G401 (cell line): Measurements from ENCODE around the gene CEP112. TPM values are rescaled to one million over a fixed set of nuclear protein-coding genes. Genes with fewer than 3 reads are reported as not detected.
"Not testable (repeated sequence)": the region's sequence is repeated elsewhere in the genome, so short reads cannot be mapped to it uniquely, and the experiment has no call there.

Experiments
- DNase-seq: peaks from one replicate; pipeline ENCODE4 v3.0.0-alpha.2; 2015; ENCODE audit warnings: low spot score
- in situ Hi-C: cut with HindIII; loops from 2 replicates; pipeline ENCODE4 v1.10.0; 2016; ENCODE audit warnings: low sequenced_read_pairs, mixed read lengths
- total RNA-seq: library from RNA; depleted of rRNA; stranded (reverse); fragments of >200 nt; shearing (Covaris generic); gene quantifications from 2 replicates; pipeline ENCODE4 v1.2.3, GENCODE V29; 2014

The CEP112 gene
- total RNA-seq, 1 experiment from 2014 or later = 9.6 TPM

DNA sequence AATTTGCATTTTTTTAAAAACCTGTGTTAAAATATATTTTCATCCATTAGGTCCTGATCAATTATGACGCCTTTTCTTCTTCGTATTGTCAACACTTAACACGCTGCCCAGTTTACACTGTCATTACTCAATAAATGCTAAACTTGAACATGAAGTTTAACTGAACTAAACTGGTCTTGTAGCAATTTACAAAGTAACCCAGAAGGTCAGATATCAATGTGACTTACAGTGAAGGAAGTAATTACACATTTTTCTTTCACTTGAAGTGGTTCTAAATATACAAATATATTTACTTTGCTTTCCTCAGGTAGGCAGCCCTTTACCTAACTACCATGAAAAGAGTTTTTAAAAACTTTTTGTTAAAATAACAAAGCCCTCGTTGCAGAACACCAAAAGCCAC lies 374.0 kb downstream of the CEP112 start:
- no peak for DNase-seq

GRCh38 chr17:65814418-65814817 lies 377.5 kb downstream of the CEP112 start:
- DNase-seq = no peak
- in situ Hi-C loops = no loop called here

More for the DNA sequence above, 374.0 kb downstream of the CEP112 start:
- in situ Hi-C loops = no loop called here

DNA sequence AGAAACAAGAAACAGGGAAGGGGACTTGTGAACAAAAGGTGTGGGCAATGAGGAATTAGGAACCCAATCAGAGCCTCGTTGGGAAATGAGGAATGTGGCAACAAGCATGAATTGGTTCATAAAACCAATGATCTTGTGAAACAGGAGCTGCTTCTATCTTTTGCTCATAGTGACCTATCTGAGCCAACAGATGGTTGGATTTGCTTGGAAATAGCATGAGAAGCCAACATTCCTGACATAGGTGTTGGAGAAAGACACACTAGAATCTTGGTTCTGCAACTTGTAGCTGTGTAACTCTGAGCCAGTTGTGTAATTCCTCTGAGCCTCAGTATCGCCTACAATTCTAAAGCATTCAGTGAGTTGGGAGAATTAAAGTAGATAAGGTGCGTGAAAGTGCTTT lies 378.6 kb downstream of the CEP112 start:
- no peak for DNase-seq
- in situ Hi-C loops = no loop called here

GRCh38 chr17:65811043-65811442 lies 380.9 kb downstream of the CEP112 start:
- in situ Hi-C loops = no loop called here
- no peak for DNase-seq

GRCh38 chr17:65809366-65809765 lies 382.6 kb downstream of the CEP112 start:
- DNase-seq = no peak
- in situ Hi-C loops = no loop called here

- in situ Hi-C loops, DNase-seq: not testable (repeated sequence)
Observed at GRCh38 chr17:65808566-65808965, 383.4 kb downstream of the CEP112 start.

DNA sequence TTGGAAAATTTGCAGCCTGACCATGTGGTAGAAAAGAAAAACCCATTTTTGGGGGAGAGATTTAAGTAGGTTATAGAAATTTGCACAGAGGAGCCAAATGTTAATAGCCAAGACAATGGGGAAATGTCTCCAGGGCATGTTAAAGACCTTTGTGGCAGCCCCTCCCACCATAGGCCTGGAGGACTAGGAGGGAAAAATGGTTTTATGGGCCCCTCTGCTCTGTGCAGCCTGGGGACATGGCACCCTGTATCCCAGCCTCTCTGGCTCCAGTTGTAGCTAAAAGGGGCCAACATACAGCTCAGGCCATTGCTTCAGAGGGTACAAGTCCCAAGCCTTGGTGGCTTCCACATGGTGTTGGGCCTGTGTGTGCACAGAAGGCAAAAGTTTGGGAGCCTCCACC lies 384.6 kb downstream of the CEP112 start:
- no peak for DNase-seq
- in situ Hi-C loops = no loop called here

- DNase-seq = no peak
- in situ Hi-C loops = no loop called here
Observed at GRCh38 chr17:65801513-65801912, 390.4 kb downstream of the CEP112 start.

DNA sequence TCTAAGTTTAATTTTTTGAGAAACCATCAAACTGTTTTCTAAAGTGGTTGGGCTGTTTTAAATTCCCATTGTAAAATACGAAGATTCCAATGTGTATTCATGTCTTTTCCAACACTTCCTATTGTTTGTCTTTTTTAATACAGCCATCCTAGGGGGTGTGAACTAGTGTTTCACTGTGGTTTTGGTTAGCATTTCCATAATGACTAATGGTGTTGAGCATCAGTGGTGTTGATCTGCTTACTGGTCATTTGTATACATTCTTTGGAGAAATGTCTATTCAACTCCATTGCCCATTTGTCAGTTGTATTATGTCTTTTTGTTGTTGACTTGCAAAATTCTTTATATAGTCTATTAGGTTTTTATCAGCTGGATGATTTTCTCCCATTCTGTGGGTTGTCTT lies 391.3 kb downstream of the CEP112 start:
- no peak for DNase-seq
- in situ Hi-C loops = no loop called here

DNA sequence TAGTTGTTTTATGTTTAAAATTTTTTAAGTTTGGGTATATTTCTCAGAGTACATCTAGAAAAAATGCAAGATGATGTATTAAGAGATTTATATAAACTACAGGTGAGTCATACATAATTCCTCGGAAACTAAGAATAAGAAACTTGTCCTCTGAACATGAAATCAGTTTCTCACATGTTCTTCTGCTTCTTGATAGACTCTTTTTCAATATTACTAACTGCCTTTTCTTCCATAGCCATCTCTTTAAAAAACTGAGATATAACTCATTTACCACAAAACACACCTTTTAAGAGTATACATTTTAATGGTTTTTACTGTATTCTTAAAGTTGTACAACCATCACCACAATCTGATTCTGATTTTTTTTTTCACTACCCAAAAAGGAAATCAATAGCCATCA lies 392.1 kb downstream of the CEP112 start:
- in situ Hi-C loops = no loop called here
- no peak for DNase-seq

GRCh38 chr17:65799454-65799853 lies 392.5 kb downstream of the CEP112 start:
- in situ Hi-C loops = no loop called here
- no peak for DNase-seq

DNA sequence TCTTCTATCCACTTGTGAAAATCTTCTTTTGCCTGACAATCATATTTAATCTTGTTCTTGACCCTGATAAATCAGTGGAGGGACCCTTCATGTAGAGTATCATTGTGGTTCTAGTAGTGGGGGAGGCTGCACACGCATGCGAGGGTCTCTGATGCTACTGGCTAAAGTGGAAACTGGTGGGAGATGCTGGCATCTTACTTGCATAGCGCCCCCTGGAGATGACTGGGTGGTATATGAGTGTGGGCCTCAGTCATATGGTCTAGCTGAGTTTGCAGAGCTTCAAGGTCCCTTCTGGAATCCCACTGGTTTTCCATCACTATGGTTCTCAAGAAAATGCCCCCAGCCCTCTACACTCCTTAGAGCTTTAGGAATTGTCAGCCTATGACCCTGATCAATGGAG lies 394.1 kb downstream of the CEP112 start:
- no peak for DNase-seq
- in situ Hi-C loops = no loop called here

DNA sequence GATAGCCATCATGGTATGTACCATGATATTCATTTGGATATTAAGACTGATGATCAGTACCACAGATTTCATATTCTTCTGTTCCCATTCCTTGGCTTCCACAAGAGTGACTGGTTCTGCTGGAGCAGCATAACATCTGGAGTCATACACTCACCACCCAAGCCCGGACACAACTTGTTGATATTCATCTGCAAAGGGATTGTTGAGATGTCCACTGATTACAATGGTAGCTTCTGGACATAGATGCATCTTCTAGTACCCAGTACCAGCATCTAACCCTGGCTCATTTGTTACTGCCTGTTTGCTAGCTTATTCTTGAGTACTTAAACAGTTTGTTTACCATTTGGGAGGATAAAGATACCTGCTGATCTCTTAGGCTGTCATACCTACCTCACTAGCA lies 394.8 kb downstream of the CEP112 start:
- in situ Hi-C loops = no loop called here
- DNase-seq = no peak

DNA sequence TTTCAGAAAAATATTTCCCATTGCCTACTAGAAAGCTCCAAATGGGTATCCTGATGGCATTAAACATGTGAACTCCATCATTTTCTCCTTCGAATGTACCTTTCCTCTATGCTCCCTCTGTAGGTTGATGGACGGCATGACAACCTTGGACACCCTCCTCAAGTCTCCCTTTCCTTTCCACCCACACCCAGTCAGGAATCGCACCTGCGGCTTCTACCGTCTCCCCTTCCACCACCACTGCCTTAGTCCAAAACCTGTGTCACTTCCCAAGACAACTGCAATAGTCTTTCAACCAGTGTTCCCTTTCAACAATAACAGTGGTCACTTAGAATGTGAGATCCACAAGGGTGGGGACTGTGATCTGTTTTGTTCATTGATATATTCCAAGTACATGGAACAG lies 397.4 kb downstream of the CEP112 start:
- DNase-seq = peak; percentile 6
- in situ Hi-C loops = no loop called here

- DNase-seq = no peak
- in situ Hi-C loops = no loop called here
Observed at GRCh38 chr17:65790241-65790640, 401.7 kb downstream of the CEP112 start.

- in situ Hi-C loops = no loop called here
Observed at GRCh38 chr17:65787503-65787902, 404.4 kb downstream of the CEP112 start.

DNA sequence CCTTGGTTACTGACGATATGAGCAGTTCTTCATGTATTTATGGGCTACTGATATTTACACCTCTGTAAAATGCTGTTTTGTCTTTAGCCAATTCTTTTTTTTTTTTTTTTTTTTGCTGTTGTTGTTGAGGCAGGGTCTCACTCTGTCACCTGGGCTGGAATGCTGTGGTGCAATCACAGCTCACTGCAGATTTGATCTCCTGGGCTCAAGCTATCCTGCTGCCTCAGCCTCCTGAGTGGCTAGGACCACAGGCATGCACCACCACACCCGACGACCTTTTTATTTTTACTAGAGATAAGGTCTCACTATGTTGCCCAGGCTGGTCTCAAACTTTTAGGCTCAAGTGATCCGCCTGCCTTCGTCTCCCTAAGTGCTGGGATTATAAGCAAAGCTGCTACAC lies 405.5 kb downstream of the CEP112 start:
- no peak for DNase-seq
- in situ Hi-C loops = no loop called here

More at GRCh38 chr17:65787503-65787902, 404.4 kb downstream of the CEP112 start:
- no peak for DNase-seq

DNA sequence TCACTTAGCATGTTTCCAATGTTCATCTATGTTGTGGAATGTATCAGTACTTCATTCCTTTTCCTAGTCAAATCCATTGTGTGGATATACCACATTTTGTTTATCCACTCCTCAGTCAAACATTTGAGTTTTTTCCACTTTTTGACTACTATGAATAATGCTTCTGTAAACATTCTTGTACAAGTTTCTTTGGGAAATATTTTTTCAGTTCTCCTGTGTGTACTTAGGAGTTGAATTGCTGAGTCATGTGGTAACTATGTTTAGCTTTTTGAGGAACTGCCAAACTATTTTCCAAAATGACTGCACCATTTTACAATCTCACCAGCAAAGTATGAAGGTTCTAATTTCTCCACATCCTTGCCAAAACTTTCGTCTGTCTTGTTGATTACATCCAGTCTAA lies 406.8 kb downstream of the CEP112 start:
- DNase-seq = peak; percentile 24
- in situ Hi-C loops = no loop called here

- DNase-seq = no peak
- in situ Hi-C loops = no loop called here
Observed at GRCh38 chr17:65783845-65784334, 408.0 kb downstream of the CEP112 start.

DNA sequence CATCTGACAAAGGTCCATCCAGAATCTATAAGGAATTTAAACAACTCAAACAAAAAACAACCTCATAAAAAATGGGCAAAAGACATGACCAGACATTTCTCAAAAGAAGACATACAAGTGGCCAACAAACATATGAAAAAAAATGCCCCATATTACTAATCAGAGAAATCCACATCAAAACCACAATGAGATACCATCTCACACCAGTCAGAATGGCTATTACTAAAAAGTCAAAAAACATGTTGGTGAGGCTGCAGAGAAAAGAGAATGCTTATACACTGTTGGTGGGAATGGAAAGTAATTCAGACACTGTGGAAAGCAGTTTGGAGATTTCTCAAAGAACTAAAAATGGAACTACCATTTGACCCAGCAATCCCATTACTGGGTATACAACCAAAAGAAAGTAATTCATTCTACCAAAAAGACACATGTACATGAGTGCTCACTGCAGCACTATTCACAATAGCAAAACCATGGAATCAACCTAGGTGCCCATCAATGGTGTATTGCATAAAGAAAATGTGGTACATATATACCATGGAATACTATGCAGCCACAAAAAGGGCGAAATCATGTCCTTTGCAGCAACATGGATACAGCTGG lies 409.7 kb downstream of the CEP112 start:
- DNase-seq, in situ Hi-C loops: not testable (repeated sequence)

DNA sequence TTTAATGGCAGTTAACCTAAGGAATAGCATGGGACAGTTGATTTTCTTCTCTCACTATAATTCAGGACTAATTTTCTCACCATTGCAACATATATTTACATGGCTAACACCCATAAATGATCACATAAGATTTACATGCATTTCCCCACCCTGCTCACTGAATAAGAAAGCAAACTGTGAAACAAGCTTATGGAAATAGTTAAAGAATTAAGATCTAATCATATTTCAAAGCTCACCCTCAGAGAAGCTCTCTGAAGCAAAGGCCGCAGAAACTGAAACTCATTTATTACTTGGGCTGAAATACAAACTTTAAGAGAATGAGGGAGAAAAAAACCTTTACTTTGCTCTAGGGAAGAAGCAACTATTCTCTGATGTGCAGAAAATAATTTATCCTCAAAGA lies 411.8 kb downstream of the CEP112 start:
- no peak for DNase-seq
- in situ Hi-C loops = no loop called here
